ENCODE results near the gene TRIM10. TPM values are rescaled to one million over a fixed set of nuclear protein-coding genes. Genes with fewer than 3 reads are reported as not detected.
"Not testable (repeated sequence)": the region's sequence is repeated elsewhere in the genome, so short reads cannot be mapped to it uniquely, and the experiment has no call there.

TRIM10 gene
- total RNA-seq, 4 donors from 2014 or later: not detected

DNA sequence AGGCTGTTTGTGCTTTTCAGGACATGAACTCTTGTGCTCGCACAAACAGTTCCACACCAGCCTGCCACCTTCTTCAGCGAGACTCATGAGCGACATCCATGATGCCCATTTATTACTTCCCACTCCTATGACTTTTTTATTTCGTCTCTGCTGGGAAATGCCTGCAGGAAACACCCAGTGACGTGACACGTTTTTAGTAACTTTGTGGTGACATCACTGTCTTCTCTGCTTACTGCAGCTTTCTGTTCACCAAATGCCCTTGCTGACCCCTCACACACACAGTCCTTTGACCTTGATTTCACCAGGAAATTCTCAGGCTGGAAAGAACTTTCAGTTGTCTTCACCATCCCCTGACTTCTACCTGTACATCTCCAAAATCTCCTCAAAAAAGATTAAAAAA lies 16.2 kb downstream of the TRIM10 start:
- no peak overlapping the region for H3K27ac ChIP-seq
- in situ Hi-C loops (cut with MboI; ENCODE audit: low sequenced_read_pairs in 4 of 4): no loop called here
- no peaks in the 10 kb centered on the region for H3K9me3 ChIP-seq
- no peak overlapping the region for H3K4me3 ChIP-seq
- intact Hi-C loops (cut with DNase I; ENCODE audit: low total_unique reads): no loop called here
- peaks cover 0 to 11% (median 2%) of the 10 kb centered on the region in 3 donors for H3K27me3 ChIP-seq
- DNase-seq: no peak
- ATAC-seq: no peak
- no peak for TF ChIP-seq POLR2A (IDR thresholded peaks at IDR 0.05)
- no peaks in the 10 kb centered on the region for H3K36me3 ChIP-seq
- H3K4me1 ChIP-seq: no peaks in the 10 kb centered on the region

DNA sequence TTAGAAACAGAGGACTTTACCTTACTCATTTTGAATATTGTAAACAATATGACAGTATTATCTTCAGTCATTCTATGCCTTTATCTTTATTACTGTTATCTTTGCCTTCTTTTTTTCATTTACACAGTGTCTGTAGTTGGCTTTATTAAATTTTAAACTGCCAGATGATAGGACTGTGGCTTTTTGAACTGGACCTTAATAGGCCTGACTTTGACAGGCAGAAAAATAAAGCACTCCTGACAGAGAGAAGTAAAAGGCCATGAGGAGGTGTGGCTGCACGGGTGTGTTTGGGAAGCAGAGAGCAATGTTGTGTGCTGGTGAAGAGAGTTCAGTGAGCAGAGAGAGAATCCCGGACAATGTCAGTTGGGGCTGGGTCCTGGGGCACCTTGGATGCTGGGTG lies 17.2 kb downstream of the TRIM10 start:
- peaks cover 0 to 11% (median 2%) of the 10 kb centered on the region in 3 donors for H3K27me3 ChIP-seq
- H3K4me3 ChIP-seq: no peak overlapping the region
- intact Hi-C loops (cut with DNase I; ENCODE audit: low total_unique reads): no loop called here
- TF ChIP-seq, protein P1, sequence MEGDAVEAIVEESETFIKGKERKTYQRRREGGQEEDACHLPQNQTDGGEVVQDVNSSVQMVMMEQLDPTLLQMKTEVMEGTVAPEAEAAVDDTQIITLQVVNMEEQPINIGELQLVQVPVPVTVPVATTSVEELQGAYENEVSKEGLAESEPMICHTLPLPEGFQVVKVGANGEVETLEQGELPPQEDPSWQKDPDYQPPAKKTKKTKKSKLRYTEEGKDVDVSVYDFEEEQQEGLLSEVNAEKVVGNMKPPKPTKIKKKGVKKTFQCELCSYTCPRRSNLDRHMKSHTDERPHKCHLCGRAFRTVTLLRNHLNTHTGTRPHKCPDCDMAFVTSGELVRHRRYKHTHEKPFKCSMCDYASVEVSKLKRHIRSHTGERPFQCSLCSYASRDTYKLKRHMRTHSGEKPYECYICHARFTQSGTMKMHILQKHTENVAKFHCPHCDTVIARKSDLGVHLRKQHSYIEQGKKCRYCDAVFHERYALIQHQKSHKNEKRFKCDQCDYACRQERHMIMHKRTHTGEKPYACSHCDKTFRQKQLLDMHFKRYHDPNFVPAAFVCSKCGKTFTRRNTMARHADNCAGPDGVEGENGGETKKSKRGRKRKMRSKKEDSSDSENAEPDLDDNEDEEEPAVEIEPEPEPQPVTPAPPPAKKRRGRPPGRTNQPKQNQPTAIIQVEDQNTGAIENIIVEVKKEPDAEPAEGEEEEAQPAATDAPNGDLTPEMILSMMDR (IDR thresholded peaks at IDR 0.05 in 4 of 5, conservative IDR thresholded peaks at IDR 0.05 in 1 of 5): no peak
- TF ChIP-seq POLR2A (IDR thresholded peaks at IDR 0.05): no peak
- in situ Hi-C loops (cut with MboI; ENCODE audit: low sequenced_read_pairs in 4 of 4): no loop called here
- H3K4me1 ChIP-seq: no peaks in the 10 kb centered on the region
- H3K36me3 ChIP-seq: no peaks in the 10 kb centered on the region
- no peak overlapping the region for H3K27ac ChIP-seq
- H3K9me3 ChIP-seq: no peaks in the 10 kb centered on the region
- no peak for DNase-seq
- no peak for ATAC-seq

DNA sequence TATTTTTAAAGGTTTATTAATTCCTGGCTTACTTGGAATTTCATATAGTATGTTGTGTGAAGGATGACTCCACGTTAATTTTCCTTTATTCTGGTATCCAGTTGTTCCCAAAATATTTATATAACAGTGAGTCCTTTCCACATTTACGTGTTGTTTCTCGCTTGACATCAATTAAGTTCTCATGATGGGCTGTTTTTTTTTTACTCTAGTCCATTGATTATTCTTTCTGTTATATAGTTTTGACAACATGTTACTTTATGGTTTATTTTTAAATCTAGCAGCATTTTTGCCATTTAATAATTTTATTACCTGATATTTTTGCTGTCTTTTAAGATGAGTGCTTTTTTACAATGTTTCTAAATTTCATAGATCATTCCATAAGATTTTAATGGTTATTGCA lies 18.3 kb downstream of the TRIM10 start:
- intact Hi-C loops (cut with DNase I; ENCODE audit: low total_unique reads) (no loop called here), in situ Hi-C loops (cut with MboI; ENCODE audit: low sequenced_read_pairs in 4 of 4) (no loop called here)
- Histone ChIP-seq H3K4me3 (no peak overlapping the region), H3K27ac (no peak overlapping the region), H3K4me1 (no peaks in the 10 kb centered on the region), H3K27me3 (peaks cover 0 to 11% (median 2%) of the 10 kb centered on the region in 3 donors), H3K36me3 (no peaks in the 10 kb centered on the region), H3K9me3 (no peaks in the 10 kb centered on the region)
- DNase-seq (no peak), ATAC-seq (no peak)
- TF ChIP-seq, protein P1 (IDR thresholded peaks at IDR 0.05 in 4 of 5, conservative IDR thresholded peaks at IDR 0.05 in 1 of 5): no peak
- TF ChIP-seq POLR2A (IDR thresholded peaks at IDR 0.05): no peak

DNA sequence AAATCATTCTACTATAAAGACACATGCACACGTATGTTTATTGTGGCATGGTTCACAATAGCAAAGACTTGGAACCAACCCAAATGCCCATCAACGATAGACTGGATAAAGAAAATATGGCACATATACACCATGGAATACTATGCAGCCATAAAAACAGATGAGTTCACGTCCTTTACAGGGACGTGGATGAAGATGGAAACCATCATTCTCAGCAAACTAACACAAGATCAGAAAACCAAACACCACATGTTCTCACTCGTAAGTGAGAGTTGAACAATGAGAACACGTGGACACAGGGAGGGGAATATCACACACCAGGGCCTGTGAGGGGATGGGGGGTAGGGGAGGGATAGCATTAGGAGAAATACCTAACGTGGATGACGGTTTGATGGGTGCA lies 20.8 kb downstream of the TRIM10 start:
- H3K4me3 ChIP-seq; H3K36me3 ChIP-seq; in situ Hi-C loops (cut with MboI; ENCODE audit: low sequenced_read_pairs in 4 of 4); ATAC-seq; intact Hi-C loops (cut with DNase I; ENCODE audit: low total_unique reads); H3K9me3 ChIP-seq; DNase-seq; H3K27ac ChIP-seq; H3K4me1 ChIP-seq; H3K27me3 ChIP-seq: not testable (repeated sequence)

DNA sequence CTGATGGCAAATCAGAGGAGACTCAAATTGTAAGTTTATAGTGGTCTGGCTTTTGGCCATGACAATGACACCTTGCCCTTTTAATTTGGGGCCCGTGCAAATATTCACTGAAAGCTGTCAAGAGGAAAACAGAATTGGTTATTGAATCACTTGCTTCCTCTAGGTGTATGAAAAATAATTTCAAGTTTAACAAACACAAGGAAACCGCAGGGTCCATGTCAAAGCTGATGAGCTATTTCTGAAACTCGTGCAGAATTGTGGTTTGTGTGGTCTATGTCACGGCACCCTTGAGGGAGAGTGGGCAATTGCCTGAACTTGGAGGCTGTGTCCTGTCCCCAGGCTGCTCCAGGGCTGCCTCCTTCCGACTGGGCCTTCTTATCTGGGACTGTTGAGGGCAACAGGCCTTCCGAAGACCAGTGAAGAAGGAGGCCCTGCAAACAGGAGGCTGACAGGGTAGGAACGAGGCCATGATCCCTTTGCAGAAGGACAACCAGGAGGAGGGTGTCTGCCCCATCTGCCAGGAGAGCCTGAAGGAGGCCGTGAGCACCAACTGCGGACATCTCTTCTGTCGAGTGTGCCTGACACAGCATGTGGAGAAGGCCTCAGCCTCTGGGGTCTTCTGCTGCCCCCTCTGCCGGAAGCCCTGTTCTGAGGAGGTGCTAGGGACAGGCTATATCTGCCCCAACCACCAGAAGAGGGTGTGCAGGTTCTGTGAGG lies 24.3 kb downstream of the TRIM10 start:
- Histone ChIP-seq H3K36me3 (no peaks in the 10 kb centered on the region), H3K9me3 (no peaks in the 10 kb centered on the region), H3K27ac (no peak overlapping the region), H3K4me3 (no peak overlapping the region), H3K27me3 (peaks cover 0 to 9% (median 8%) of the 10 kb centered on the region in 3 donors), H3K4me1 (no peaks in the 10 kb centered on the region)
- ATAC-seq (no peak), DNase-seq (no peak)
- in situ Hi-C loops (cut with MboI; ENCODE audit: low sequenced_read_pairs in 4 of 4): no loop called here
- TF ChIP-seq, protein P1 (IDR thresholded peaks at IDR 0.05 in 4 of 5, conservative IDR thresholded peaks at IDR 0.05 in 1 of 5): no peak
- no peak for TF ChIP-seq POLR2A (IDR thresholded peaks at IDR 0.05)
- intact Hi-C loops (cut with DNase I; ENCODE audit: low total_unique reads): no loop called here

DNA sequence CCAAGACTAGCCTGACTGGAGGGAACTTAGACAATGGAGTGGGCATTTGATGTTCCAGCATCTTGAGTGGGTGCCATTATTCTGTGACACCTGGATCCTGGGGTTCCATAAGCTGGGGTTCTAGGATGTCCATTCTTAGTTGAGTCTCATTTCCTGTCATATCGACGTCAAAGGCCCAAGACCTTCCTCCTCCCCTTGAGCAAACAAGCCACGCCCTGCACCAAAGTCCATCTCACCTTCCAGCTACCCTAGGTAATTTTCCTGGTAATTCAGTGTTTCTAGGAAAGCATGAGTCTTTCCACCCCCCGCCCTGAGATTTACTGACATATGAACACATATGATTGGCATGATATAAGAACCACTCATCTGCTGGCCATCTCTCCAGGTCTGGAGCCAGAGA lies 25.3 kb downstream of the TRIM10 start, which contains the start of gene TRIM40:
Gene TRIM40 (plus strand): TSS at position 384 of the 400 bp plus-strand sequence. CDS start 897 bp downstream, outside the sequence.
- intact Hi-C loops (cut with DNase I; ENCODE audit: low total_unique reads) (no loop called here), in situ Hi-C loops (cut with MboI; ENCODE audit: low sequenced_read_pairs in 4 of 4) (no loop called here)
- TF ChIP-seq POLR2A (IDR thresholded peaks at IDR 0.05): no peak
- TF ChIP-seq, protein P1 (IDR thresholded peaks at IDR 0.05 in 4 of 5, conservative IDR thresholded peaks at IDR 0.05 in 1 of 5): no peak
- DNase-seq (no peak), ATAC-seq (no peak)
- H3K27ac ChIP-seq: no peak within 1 kb of the TSS
- peaks cover 1 to 15% (median 9%) of the 10 kb centered on the region in 3 donors for H3K27me3 ChIP-seq
- H3K36me3 ChIP-seq: no peaks in the 10 kb centered on the region
- H3K4me3 ChIP-seq: no peak within 1 kb of the TSS
- no peaks in the 10 kb centered on the region for H3K9me3 ChIP-seq
- H3K4me1 ChIP-seq: no peaks in the 10 kb centered on the region

Measured in gastrocnemius medialis (tissue), 4 donors.